Stimulated activated naive B cell treated with anti-CD40 and anti-IgM and Interleukin-4, amounts not matched to agents 10 μg/mL and 1 μg/mL and 100 μg/mL, for 72 hours (primary cell): ENCODE results near the gene DNAJC2.

Experiments used
- ATAC-seq, 2 donors: fragments of 150-1000 bp; cut with Tn5 transposase; replicated peaks; 2 replicates each; pipeline ENCODE4 v1.10.0; 2021; ENCODE audit warnings: moderate library complexity in 1 of 2
- DNase-seq: peaks from one replicate; pipeline ENCODE4 v3.0.0; 2021
- H3K27ac Mint-ChIP-seq: one replicate; pipeline ENCODE4 v1.8.0; 2022; ENCODE audit warnings: mild to moderate bottlenecking, mixed read lengths
- H3K27me3 Mint-ChIP-seq, 2 donors: one replicate each; pipeline ENCODE4 v1.8.0; 2022; ENCODE audit warnings: mixed read lengths in 2 of 2
- H3K36me3 Mint-ChIP-seq, 2 donors: one replicate each; pipeline ENCODE4 v1.8.0; 2022; ENCODE audit warnings: mixed read lengths in 2 of 2, mild to moderate bottlenecking in 1 of 2
- H3K4me1 Mint-ChIP-seq, 2 donors: one replicate each; pipeline ENCODE4 v1.8.0; 2022; ENCODE audit warnings: mixed read lengths in 2 of 2, mild to moderate bottlenecking in 1 of 2
- H3K4me3 Mint-ChIP-seq, 2 donors: one replicate each; pipeline ENCODE4 v1.8.0; 2022; ENCODE audit warnings: mild to moderate bottlenecking in 2 of 2, mixed read lengths in 2 of 2, moderate library complexity in 1 of 2
- H3K9me3 Mint-ChIP-seq, 2 donors: one replicate each; pipeline ENCODE4 v1.8.0; 2022; ENCODE audit warnings: mixed read lengths in 2 of 2, mild to moderate bottlenecking in 1 of 2

The DNAJC2 gene

GRCh38 chr7:103344453-103345149 lies at the start of gene DNAJC2:
Gene DNAJC2, minus strand, starts transcription at chr7:103344767. Its CDS starts 145 bp downstream, at chr7:103344622.
- H3K27me3 Mint-ChIP-seq, result no peaks in the 10 kb centered on the region
- DNase-seq (peak; percentile 80), ATAC-seq (peak; percentile 81 to 85)
- H3K27ac Mint-ChIP-seq, result peak within 1 kb of the TSS; percentile 99
- H3K36me3 Mint-ChIP-seq, result peaks cover 27 to 38% of the 10 kb centered on the region in 2 donors
- H3K4me3 Mint-ChIP-seq, result peak within 1 kb of the TSS; percentile 99
- peaks cover 16 to 48% of the 10 kb centered on the region in 2 donors for H3K4me1 Mint-ChIP-seq
- H3K9me3 Mint-ChIP-seq, result no peaks in the 10 kb centered on the region

GRCh38 chr7:103391976-103392375 lies 47.4 kb upstream of the DNAJC2 start:
- ATAC-seq (no peak), DNase-seq (no peak)
- Mint-ChIP-seq H3K4me3 (no peak overlapping the region), H3K36me3 (no peaks in the 10 kb centered on the region), H3K4me1 (no peaks in the 10 kb centered on the region), H3K27ac (no peak overlapping the region), H3K27me3 (peaks cover 8 to 21% of the 10 kb centered on the region in 2 donors), H3K9me3 (no peaks in the 10 kb centered on the region)

- DNase-seq, result no peak
- H3K4me3 Mint-ChIP-seq, result no peak overlapping the region
- H3K9me3 Mint-ChIP-seq, result no peaks in the 10 kb centered on the region
- H3K27me3 Mint-ChIP-seq, result peaks cover 8 to 16% of the 10 kb centered on the region in 2 donors
- no peak overlapping the region for H3K27ac Mint-ChIP-seq
- no peaks in the 10 kb centered on the region for H3K36me3 Mint-ChIP-seq
- H3K4me1 Mint-ChIP-seq, result no peaks in the 10 kb centered on the region
- no peak for ATAC-seq
These were observed 46.6 kb upstream of the DNAJC2 start for GRCh38 chr7:103391150-103391549.

GRCh38 chr7:103389263-103389662 lies 44.7 kb upstream of the DNAJC2 start:
- Mint-ChIP-seq H3K4me3 (no peak overlapping the region), H3K9me3 (no peaks in the 10 kb centered on the region), H3K36me3 (no peaks in the 10 kb centered on the region), H3K4me1 (no peaks in the 10 kb centered on the region), H3K27me3 (peaks cover 8 to 16% of the 10 kb centered on the region in 2 donors), H3K27ac (no peak overlapping the region)
- ATAC-seq (no peak), DNase-seq (no peak)

- DNase-seq, result no peak
- H3K27ac Mint-ChIP-seq, result no peak overlapping the region
- ATAC-seq, result no peak
- H3K9me3 Mint-ChIP-seq, result no peaks in the 10 kb centered on the region
- H3K4me1 Mint-ChIP-seq, result no peaks in the 10 kb centered on the region
- no peaks in the 10 kb centered on the region for H3K36me3 Mint-ChIP-seq
- no peak overlapping the region for H3K4me3 Mint-ChIP-seq
- H3K27me3 Mint-ChIP-seq, result peaks cover 8 to 16% of the 10 kb centered on the region in 2 donors
These were observed 44.0 kb upstream of the DNAJC2 start for GRCh38 chr7:103388469-103389140.

GRCh38 chr7:103387242-103387641 lies 42.7 kb upstream of the DNAJC2 start:
- ATAC-seq (peak; percentile 43 to 59), DNase-seq (no peak)
- Mint-ChIP-seq H3K4me3 (no peak overlapping the region), H3K9me3 (no peaks in the 10 kb centered on the region), H3K27ac (no peak overlapping the region), H3K4me1 (no peaks in the 10 kb centered on the region), H3K27me3 (peaks cover 8 to 16% of the 10 kb centered on the region in 2 donors), H3K36me3 (no peaks in the 10 kb centered on the region)

GRCh38 chr7:103382032-103382402 lies 37.5 kb upstream of the DNAJC2 start:
- no peak for ATAC-seq
- H3K27ac Mint-ChIP-seq, result no peak overlapping the region
- H3K4me3 Mint-ChIP-seq, result no peak overlapping the region
- peaks cover 4 to 6% of the 10 kb centered on the region in 2 donors for H3K27me3 Mint-ChIP-seq
- no peaks in the 10 kb centered on the region for H3K36me3 Mint-ChIP-seq
- H3K9me3 Mint-ChIP-seq, result no peaks in the 10 kb centered on the region
- no peak for DNase-seq
- peaks cover 0 to 6% of the 10 kb centered on the region in 2 donors for H3K4me1 Mint-ChIP-seq

GRCh38 chr7:103381280-103382031 lies 36.9 kb upstream of the DNAJC2 start:
- H3K9me3 Mint-ChIP-seq, result no peaks in the 10 kb centered on the region
- no peak for DNase-seq

GRCh38 chr7:103380395-103381191 lies 36.0 kb upstream of the DNAJC2 start:
- peaks cover 4 to 6% of the 10 kb centered on the region in 2 donors for H3K27me3 Mint-ChIP-seq
- H3K4me3 Mint-ChIP-seq, result no peak overlapping the region
- H3K27ac Mint-ChIP-seq, result no peak overlapping the region
- DNase-seq (no peak), ATAC-seq (no peak)
- no peaks in the 10 kb centered on the region for H3K36me3 Mint-ChIP-seq
- H3K9me3 Mint-ChIP-seq, result no peaks in the 10 kb centered on the region
- H3K4me1 Mint-ChIP-seq, result peaks cover 0 to 6% of the 10 kb centered on the region in 2 donors

More at GRCh38 chr7:103381280-103382031, 36.9 kb upstream of the DNAJC2 start:
- H3K36me3 Mint-ChIP-seq, result no peaks in the 10 kb centered on the region
- ATAC-seq, result no peak
- H3K27me3 Mint-ChIP-seq, result peaks cover 4 to 6% of the 10 kb centered on the region in 2 donors
- H3K4me3 Mint-ChIP-seq, result no peak overlapping the region
- H3K27ac Mint-ChIP-seq, result no peak overlapping the region
- peaks cover 0 to 6% of the 10 kb centered on the region in 2 donors for H3K4me1 Mint-ChIP-seq

GRCh38 chr7:103379270-103379975 lies 34.9 kb upstream of the DNAJC2 start:
- Mint-ChIP-seq H3K9me3 (no peaks in the 10 kb centered on the region), H3K27me3 (peaks cover 4 to 6% of the 10 kb centered on the region in 2 donors), H3K4me1 (peaks cover 0 to 6% of the 10 kb centered on the region in 2 donors), H3K36me3 (no peaks in the 10 kb centered on the region), H3K27ac (no peak overlapping the region), H3K4me3 (no peak overlapping the region)
- peak in 1 of 2 donors; percentile 44 for ATAC-seq
- DNase-seq, result no peak

- no peak for DNase-seq
- H3K4me1 Mint-ChIP-seq, result no peaks in the 10 kb centered on the region
- H3K27me3 Mint-ChIP-seq, result peaks cover 4 to 6% of the 10 kb centered on the region in 2 donors
- H3K36me3 Mint-ChIP-seq, result peaks cover 6 to 8% of the 10 kb centered on the region in 2 donors
- H3K27ac Mint-ChIP-seq, result no peak overlapping the region
- no peaks in the 10 kb centered on the region for H3K9me3 Mint-ChIP-seq
- H3K4me3 Mint-ChIP-seq, result no peak overlapping the region
- no peak for ATAC-seq
These were observed 29.5 kb upstream of the DNAJC2 start for GRCh38 chr7:103373866-103374643.

- Mint-ChIP-seq H3K27ac (no peak overlapping the region), H3K36me3 (peaks cover 10 to 30% of the 10 kb centered on the region in 2 donors), H3K4me1 (no peaks in the 10 kb centered on the region), H3K4me3 (no peak overlapping the region), H3K9me3 (no peaks in the 10 kb centered on the region), H3K27me3 (no peaks in the 10 kb centered on the region)
- ATAC-seq, result no peak
- DNase-seq, result no peak
These were observed 24.9 kb upstream of the DNAJC2 start for GRCh38 chr7:103369432-103369831.

GRCh38 chr7:103349805-103350204 lies 5.2 kb upstream of the DNAJC2 start:
- no peak for DNase-seq
- Mint-ChIP-seq H3K36me3 (peaks cover 31 to 33% of the 10 kb centered on the region in 2 donors), H3K4me1 (peaks cover 22 to 50% of the 10 kb centered on the region in 2 donors), H3K9me3 (no peaks in the 10 kb centered on the region), H3K27ac (peak overlapping the region; percentile 91), H3K4me3 (peak overlapping the region; percentile 86), H3K27me3 (no peaks in the 10 kb centered on the region)
- peak; percentile 26 to 48 for ATAC-seq
